ENCODE measurements around the gene EIF2AK3.

- no peak for TF ChIP-seq CTCF (IDR thresholded peaks at IDR 0.05)
- TF ChIP-seq EZH2 (IDR thresholded peaks at IDR 0.05; ENCODE audit: borderline replicate concordance, insufficient read depth, low read depth, low read length, poor library complexity, severe bottlenecking), result no peak
Observed at GRCh38 chr2:88637464-88637863, 10.2 kb upstream of the EIF2AK3 start.
